Measurements from ENCODE around the gene HARS2.
"Not testable (repeated sequence)": the region's sequence is repeated elsewhere in the genome, so short reads cannot be mapped to it uniquely, and the experiment has no call there.

The HARS2 gene

GRCh38 chr5:140664030-140664358 lies 27.3 kb upstream of the HARS2 start:
- in situ Hi-C loops (cut with MboI; ENCODE audit: low pct_unique_long_range_greater_than_20kb, low sequenced_read_pairs, unreplicated experiment), result no loop called here
- DNase-seq (ENCODE audit: low spot score), result no peak
- no peak for TF ChIP-seq CTCF (IDR thresholded peaks at IDR 0.05; ENCODE audit: extremely low read depth, insufficient read depth, missing control alignments)

GRCh38 chr5:140664359-140665119 lies 26.7 kb upstream of the HARS2 start, which contains the start of gene WDR55:
Gene WDR55, plus strand, starts transcription at chr5:140664904. Its CDS starts 9 bp downstream, at chr5:140664913.
- no peak for TF ChIP-seq CTCF (IDR thresholded peaks at IDR 0.05; ENCODE audit: extremely low read depth, insufficient read depth, missing control alignments)
- peak; percentile 92 for DNase-seq (ENCODE audit: low spot score)
- in situ Hi-C loops (cut with MboI; ENCODE audit: low pct_unique_long_range_greater_than_20kb, low sequenced_read_pairs, unreplicated experiment), result no loop called here

- in situ Hi-C loops (cut with MboI; ENCODE audit: low pct_unique_long_range_greater_than_20kb, low sequenced_read_pairs, unreplicated experiment); DNase-seq (ENCODE audit: low spot score): not testable (repeated sequence)
Measured at GRCh38 chr5:140671035-140671434, 20.2 kb upstream of the HARS2 start.

- DNase-seq (ENCODE audit: low spot score), result no peak
- no peak for TF ChIP-seq CTCF (IDR thresholded peaks at IDR 0.05; ENCODE audit: extremely low read depth, insufficient read depth, missing control alignments)
- in situ Hi-C loops (cut with MboI; ENCODE audit: low pct_unique_long_range_greater_than_20kb, low sequenced_read_pairs, unreplicated experiment), result no loop called here
Measured at GRCh38 chr5:140671472-140672125, 19.7 kb upstream of the HARS2 start.

- no peak for TF ChIP-seq CTCF (IDR thresholded peaks at IDR 0.05; ENCODE audit: extremely low read depth, insufficient read depth, missing control alignments)
- in situ Hi-C loops (cut with MboI; ENCODE audit: low pct_unique_long_range_greater_than_20kb, low sequenced_read_pairs, unreplicated experiment), result no loop called here
- DNase-seq (ENCODE audit: low spot score), result no peak
Measured at GRCh38 chr5:140672455-140673186, 18.6 kb upstream of the HARS2 start.

- no peak for TF ChIP-seq CTCF (IDR thresholded peaks at IDR 0.05; ENCODE audit: extremely low read depth, insufficient read depth, missing control alignments)
- no peak for DNase-seq (ENCODE audit: low spot score)
- in situ Hi-C loops (cut with MboI; ENCODE audit: low pct_unique_long_range_greater_than_20kb, low sequenced_read_pairs, unreplicated experiment), result no loop called here
Measured at GRCh38 chr5:140673187-140673976, 17.9 kb upstream of the HARS2 start, which contains the start of gene DND1. Gene DND1, minus strand, starts transcription at chr5:140673576. Its CDS starts 34 bp downstream, at chr5:140673542.

All from GM13977 (cell line).